GM18907 (cell line): ENCODE data around the gene CPT1C.
A peak's percentile ranks its signal among the peaks of the same experiment; 100 is the strongest.

Experiments used
- ATAC-seq: cut with Tn5 transposase; IDR thresholded peaks from one replicate; pipeline ENCODE4 v1.9.1; 2021; ENCODE audit warnings: mild to moderate bottlenecking, moderate library complexity; ENCODE audit not compliant: unreplicated experiment

The CPT1C gene

DNA sequence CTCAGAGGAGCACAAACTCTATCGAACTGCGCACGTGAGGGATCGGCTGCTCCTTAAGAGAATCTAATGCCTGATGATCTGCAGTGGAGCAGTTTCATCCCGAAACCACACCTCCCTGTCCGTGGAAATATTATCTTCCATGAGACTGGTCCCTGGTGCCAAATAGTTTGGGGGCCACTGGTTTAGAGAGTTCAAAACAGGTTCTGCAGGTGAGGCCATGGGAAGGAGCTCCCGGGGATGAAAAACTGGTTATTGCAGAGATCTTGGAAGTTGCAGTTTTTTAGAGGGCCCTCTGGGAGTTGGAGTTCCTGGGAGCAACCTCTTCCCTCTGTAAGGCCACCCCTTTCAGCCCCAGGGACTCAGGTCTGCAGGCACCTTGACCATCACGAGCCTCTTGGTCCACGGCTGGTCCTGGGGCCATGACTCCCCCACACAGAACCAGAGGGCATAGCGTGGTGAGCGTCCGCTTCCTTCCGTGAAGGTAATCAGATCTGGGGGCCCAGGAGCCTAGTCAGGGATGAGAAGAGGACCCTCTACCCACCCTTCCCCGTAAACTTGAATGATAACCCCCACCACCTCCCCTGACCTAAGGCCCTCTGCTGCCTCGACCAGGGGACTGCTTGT is 30.5 kb upstream of the CPT1C start:
- ATAC-seq: no peak

DNA sequence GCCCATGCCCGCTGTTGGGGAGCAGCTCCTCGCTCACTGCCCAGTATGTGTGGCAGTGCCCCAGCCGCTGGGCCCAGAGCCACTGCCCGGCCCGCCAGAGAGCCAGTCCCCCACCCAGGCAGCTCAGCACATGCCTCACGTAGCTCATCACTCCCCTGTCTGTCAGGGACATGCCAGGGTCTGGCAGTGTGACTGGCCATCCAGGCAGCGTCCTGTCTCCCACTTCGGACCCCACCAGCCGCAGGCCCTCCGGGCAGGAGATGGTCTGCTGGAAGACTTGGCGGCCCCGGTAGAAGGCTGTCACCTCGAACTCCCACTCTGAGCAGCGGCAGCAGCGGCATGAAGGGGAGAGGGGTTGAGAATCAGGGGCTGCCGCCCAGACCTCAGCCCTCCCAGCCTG is 28.9 kb upstream of the CPT1C start:
- ATAC-seq: no peak

DNA sequence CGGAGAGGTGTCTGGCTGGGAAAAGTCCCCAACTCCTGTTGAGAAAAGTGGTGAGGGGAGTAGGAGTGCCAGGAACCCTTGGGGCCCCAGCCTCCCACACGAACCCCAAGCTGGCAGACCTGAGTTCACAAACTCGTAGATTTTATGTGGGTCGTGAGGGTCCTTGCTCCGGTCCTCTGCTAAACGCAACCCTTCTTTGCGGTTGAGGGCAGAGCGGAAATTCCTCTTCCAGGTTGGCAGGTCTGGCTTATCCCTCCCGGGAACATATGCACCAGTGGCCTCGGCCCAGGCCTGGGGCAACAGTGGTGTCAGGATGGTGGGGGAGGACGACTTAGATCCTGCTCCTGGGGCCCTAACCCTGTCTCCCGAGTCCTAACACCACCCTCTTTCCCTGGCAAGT is 27.7 kb upstream of the CPT1C start:
- ATAC-seq: no peak

DNA sequence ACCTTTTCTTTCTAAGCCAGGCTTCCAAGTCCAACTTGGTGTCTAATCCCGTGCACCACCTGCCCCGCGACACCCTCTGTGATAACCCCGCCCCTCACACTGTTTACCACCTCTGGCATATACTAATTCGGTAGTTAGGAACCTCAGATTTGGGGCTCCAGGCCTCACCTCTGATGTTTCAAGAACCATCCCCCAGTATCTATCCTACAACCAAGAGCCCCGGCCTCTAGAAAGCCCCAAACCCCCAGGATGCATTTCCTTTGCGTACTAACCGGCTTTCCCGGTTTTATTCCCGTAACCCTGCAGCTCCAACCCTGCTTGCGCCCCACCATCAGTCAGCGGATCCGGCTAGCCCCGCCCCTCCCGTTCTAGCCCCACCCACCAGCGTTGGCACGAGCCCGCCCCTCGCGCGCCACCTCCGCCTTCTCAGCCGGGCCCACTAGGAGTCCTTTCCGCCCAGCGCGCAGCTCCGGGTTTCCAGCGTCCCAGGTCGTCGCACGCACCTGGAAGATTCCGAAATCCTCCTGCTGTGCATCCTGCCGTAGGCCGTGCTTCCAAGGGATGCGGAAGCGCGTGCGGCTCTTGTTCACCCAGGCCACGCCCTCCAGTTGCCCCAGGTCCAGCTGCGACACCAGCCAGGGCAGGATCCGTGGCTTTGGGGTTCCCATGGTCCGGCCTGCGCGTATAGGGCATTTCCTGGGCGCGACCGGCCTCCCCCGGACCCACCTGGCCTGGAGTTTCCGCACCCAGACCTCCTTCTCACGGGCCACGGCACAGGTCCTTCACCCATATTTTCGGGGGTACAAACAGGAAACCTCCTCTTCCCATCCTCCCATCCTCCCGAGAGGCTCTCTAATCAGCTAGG is 26.5 kb upstream of the CPT1C start:
- no peak for ATAC-seq

DNA sequence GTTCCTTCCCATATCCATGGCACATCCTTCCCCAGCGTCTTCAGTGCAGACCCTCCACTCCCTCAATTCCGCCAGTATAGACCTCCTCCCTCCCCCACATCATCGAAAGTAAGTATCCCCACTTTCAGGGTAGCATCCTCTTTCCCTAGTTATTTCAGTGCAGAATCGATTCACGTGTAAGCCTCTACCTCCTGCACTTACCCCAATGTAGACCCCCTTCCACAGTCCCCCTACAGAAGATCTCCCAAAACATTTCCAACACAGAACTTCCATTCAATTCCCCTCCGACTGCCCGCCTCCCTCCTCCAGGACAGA is 25.9 kb upstream of the CPT1C start:
- no peak for ATAC-seq

DNA sequence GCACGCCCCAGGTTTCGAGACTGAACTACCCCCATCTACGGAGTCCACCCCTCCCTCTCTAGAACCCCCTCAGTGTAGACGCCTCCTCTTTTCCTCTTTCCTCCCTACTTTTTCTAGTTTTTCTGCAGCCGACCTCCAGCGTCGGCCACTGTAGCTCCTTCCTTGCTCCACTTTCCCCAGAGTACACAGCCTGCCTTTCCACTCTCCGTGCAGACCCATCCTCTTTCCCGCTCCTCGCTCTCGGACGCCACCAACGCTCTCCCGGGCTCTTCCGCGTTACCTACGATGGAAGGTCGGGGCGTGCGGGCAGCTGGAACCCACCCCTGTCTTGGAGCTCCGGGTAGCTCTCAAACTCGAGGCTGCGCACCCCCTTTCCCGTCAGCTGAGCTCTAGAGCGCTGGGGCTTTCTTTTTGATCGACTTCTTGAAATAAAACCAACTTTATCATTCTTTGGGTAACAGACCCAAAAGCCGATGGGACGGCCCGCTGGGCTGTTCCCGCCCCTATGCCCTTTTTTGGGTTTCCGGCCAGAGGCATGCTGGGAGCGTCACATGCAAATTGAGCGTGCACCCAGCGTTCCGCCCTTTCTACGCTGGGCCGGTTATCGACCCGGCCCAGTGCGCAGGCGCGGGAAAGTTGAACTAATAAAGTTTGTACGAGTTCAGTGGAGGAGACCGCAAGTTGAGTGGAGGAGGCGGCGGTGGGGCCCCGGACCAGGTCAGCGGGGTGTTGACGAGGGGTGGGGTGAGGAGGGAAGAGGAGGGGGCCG is 25.4 kb upstream of the CPT1C start, which contains the start of the genes BCL2L12 and IRF3:
BCL2L12 (plus strand) TSS at position 583 of the 769 bp plus-strand sequence. CDS start 760 bp downstream, outside the sequence.
IRF3 (minus strand) TSS at position 507 of the 769 bp plus-strand sequence. CDS start 1,019 bp downstream, outside the sequence.
- ATAC-seq: peak; percentile 85

DNA sequence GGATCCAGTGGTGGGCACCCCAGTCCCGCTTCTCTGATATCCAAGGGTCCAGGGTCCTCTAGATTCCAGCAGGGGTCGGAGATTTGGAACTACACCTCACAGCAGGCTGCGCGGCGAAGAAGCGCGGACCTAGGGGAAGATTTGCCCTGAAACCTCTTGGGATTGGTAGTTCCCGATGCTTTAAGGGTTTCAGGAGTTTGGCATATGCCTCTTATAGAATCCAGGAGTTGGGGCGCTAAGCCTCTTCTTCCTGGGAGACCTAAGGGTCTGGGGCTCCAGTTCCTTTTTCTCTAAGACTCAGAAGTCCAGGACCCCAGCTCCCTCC is 24.8 kb upstream of the CPT1C start:
- no peak for ATAC-seq

DNA sequence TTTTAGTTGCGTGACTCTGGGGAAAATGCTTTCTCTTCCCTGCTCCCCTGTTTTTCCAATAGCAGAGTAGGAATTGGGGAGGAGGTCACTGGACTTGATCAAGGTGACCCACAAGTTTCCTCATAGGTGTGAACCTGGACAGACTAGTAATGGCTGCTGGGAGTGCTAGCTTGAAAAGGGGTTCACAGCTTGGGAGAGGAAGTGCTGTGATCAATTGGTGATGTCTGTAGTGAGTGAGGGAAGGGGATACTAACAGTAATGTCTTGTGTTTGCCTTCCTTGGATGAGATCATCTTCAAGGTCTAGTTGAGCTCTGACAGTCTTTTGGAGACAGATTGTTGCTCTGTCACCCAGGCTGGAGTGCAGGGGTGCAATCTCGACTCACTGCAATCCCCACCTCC is 23.4 kb upstream of the CPT1C start:
- ATAC-seq: no peak

DNA sequence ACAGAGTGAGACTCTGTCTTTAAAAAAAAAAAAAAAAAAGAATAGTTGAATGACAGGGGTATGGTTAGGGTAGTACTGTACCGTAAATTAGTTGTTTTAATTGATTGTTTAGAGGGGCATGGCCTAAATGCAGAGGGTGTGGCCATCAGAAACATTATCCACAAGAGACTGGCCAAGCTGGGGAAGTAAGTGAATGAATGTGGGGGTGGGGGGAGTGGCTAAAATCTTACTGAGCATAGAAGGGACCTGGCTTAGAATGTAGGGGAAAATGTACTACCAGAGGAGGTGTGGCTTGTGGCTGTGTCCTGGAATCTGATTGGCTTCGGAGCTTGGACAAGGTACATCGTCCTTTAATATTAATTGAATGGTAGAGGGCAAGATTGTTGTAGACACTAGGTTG is 21.4 kb upstream of the CPT1C start:
- no peak for ATAC-seq

DNA sequence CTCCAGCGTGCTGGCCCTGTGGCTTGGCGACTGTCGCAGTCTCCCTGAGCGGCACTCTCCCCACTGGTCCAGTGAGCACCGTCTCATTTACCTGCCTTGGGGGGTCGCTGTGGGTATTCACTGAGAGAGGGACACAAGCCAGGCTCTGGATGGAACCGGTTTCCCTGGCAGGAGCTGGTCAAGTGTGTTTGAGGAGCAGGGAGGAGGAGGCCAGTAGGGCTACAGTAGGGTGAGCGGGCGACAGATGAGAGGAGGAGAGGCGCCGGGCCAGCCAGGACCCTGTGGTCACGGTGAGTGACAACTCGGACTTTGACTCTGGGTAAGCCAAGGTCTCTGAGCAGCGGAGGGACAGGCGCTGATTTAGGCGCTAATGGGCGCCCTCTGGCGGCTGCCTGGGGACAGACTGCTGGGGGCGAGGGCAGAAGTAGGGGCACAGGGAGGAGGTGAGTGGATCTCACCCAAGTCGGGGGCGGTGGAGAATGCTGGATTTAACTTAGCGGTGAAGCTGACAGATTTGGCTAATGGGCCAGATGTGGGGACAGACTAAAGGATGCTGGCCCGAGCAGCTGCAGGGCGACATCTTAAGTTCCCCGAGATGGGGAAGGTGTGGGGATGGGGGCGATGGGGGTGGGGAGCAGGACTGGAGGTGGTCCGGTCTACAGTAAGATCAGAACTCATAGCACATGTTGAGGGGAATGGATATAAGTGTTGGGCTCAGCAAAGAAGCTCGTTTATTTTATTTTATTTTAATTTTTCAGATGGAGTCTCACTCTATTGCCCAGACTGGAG is 18.6 kb upstream of the CPT1C start:
- no peak for ATAC-seq

DNA sequence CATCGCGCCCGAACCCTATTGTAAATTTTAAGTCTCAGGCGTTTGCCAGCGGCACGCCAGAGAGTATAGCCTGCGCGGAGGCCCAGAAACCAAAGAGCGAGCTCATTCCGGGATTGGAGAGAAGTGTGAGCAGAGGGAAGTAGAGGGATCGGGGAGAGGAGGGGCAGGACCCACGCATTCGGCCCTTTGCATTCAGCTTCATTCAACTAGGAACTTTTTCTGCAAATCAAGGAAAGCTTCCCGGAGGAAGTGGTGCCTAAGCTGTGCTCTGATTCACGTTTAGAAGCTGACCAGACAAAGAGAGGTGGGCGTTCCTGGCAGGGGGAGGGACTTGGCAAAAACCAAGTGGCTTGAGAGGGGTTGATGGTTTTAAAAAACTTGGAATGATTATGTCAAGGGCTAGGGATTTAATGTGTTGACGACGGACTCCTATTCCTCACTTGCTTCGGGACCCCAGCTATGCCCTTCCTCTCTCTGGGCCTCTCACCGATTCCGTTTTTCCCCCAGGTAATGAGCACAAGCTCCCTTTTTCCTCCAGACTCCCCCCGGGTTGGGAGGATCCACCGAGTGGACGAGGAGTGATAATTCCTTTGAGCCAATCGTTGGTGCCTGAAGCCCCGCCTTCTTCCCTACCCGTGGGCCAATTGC is 14.7 kb upstream of the CPT1C start:
- ATAC-seq: peak; percentile 35

DNA sequence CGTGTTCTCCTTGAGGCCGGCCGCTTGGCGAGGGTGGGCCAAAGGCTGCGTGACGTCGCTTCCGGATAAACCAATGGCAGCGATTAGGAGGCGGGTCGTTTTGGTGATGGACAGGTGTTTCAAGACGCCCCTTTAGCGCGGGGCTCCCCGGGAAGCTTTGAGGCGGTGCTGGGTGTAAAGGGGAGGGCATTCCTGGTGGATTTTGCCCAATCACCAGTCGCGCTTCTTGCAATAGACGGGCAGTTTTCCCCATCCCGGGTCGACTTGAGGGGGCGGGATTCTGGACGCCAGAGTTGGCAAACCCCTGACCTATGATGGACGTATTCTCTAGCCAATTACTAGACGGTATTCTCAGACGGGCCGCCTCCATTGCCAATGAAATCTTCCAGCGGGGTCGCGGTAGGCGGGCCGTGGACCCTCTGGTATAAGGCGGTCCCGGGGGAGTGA is 14.1 kb upstream of the CPT1C start:
- ATAC-seq: peak; percentile 72

DNA sequence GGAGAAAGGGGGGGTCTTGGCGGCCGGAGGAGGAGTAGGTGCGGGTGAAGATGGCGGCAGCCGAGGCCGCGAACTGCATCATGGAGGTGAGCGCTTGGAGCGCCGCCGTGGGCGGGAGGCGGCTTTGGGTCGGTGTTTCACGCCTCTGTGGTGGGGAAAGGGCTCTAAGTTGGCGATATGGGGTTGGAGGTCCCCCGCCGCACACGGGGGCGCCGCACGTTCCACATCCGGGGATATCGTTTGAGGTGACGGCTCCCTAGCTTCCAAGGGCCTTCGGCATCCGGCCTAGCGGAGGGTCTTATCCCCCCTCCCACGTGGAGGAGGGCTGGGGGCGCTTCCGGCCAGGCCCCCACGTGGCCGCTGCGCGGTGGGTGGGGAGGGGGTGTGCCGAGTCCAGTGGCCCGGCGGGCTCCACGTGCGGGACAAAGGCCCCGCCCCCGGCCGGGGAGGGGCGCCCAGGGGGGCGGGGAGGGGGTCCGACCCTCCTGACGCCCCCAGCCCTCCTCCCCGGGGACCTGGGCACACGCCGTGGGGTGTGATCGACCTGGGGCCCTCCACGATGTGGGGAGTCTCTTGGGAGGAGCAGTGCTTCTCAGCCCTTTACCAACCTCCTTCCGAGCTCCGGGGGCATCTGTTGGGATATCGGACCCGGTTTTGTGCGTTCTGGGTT is 13.6 kb upstream of the CPT1C start, which contains the start of gene PRMT1:
PRMT1 (plus strand) TSS at position 41 of the 670 bp plus-strand sequence; CDS start at position 51, 10 bp downstream.
- no peak for ATAC-seq

DNA sequence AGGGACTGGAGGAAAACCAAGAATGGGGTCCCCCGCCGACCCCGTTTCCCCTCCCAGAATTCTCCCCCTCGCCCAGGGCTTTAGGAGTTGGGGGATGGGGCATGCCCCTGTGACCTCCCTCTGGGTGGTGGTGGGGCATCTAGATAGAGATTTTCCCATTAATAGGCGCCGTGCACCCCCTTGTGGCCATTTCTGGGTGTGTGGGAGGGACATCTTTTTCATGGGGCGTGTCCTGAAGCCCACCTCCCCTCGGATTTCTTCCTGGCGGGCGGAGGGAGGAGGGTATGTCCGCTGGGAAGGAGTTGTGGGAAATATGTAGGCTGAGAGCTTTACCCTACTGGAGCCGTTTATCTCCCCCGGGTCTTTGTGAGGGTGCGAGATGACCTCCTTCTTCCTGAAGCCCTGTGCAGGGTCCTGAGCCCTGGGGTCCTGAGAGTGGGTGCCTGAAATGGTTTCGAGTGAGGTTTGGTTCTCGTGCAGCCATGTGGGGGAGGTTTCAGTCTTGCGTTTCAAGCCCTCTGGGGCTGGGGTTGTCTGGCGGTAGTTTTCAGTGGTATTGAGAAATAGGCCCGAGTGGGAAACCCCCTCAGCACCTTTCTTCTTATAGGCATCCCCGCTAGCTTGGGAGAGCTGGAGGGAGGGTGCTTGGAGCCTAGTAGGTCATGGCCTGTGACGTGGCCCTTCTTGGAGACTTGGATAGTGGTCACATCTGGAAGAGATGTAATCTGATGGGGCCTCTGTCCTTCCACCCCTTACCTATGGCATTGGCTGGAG is 12.8 kb upstream of the CPT1C start:
- no peak for ATAC-seq

DNA sequence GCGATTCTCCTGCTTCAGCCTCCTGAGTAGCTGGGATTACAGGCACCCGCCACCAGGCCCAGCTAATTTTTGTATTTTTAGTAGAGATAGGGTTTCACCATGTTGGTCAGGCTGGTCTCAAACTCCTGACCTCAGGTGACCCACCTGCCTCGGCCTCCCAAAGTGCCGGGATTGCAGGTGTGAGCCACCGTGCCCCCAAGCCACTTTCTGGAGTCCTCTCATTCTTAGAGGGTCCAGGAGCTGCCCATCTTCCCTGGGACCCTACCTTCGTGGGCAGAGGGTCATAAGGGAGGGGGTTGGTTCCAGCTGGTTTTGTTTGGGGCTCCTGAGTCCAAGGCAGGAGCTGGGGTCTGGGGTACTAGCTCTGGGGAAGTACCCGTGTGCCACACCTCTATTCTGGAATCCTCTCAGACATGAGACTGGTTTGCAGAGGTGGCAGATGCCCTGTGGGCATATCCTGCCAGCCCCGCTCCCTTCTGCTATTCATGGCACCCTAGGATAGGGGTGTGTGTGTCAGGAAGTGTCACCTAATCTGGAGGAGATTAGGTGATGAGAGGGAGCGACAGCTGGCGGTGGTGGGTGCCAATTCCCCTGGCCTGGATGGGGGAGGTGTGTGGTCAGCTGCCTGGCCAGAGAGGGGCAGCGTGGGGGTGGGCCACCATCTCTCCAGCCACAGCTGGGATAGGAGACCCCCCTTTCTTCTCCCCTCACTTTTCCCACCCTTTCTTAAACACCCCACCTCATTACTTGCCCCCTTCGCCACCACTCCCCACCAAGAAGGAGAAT is 11.7 kb upstream of the CPT1C start:
- no peak for ATAC-seq

DNA sequence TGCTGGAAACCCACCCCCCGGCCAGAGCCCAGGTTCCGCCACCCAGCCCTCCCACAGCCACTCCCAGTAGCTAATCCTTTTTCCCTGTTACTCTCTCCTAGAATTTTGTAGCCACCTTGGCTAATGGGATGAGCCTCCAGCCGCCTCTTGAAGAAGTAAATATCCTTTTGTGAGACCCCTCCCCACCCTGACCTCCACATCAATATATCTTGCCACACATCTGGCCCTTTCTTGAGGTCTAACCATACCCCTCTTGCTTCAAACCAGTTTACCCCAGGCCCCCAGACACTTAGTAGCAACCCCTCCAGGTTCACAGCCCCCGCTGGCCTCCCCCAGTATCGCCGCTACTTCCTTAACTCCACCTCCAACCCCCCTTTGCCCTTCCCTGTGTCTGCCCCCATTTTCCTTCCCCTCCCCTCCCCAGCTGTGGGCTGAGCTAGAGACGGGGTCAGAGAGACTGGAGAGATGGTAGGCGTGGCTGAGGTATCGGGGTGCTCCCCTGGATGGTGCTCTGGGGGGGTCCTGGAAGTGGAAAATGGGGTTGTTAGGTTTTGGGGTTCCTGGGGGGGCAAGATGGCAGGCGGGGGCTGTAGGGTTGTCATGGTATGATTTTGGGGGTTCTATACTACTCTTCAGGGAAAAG is 11.0 kb upstream of the CPT1C start:
- ATAC-seq: no peak

DNA sequence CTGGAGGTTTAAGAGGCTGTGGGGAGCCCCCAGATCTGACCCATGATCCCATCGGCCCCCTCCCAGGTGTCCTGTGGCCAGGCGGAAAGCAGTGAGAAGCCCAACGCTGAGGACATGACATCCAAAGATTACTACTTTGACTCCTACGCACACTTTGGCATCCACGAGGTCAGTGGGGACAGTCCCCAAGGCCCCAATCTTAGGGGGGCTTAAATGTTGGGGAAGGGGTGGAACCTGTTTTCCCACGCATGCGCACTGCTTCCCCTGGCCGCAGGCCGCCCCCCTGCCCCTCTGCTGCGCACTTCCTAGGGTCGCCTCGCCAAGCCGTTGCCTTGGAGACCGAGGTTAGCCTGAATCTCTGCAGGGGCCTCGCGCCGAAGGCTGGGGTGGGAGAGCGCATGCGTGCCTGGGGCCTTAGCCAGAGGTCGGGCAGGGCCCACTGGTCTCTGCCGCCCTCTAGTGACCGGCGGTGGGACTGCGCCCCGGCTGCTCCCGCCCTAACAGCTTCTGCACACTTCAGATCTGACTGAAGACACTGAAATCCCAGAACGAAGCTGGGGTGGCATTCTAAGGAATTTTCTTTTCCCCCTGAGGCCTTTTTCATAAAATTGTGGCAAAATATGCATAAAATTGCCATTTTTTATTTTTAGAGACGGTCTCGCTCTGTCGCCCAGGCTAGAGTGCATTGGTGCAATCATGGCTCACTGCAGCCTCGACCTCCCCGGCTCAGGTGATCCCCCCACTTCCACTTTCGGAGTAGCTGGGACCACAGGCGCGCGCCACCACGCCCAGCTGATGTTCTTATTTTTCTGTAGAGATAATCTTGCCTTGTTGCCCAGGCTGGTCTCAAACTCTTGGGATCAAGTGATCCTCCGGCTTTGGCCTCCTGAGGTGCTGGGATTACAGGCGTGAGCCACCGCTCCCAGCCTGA is 10.2 kb upstream of the CPT1C start:
- no peak for ATAC-seq
